ENCODE data around the gene PELI3.

PELI3 gene

GRCh38 chr11:66491315-66491935, 24.7 kb downstream of the PELI3 start:
- H3K4me3 Mint-ChIP-seq: no peak overlapping the region
- H3K36me3 Mint-ChIP-seq (ENCODE audit: low read depth): peaks cover 20% of the 10 kb centered on the region
- no peaks in the 10 kb centered on the region for H3K4me1 Mint-ChIP-seq (ENCODE audit: low read depth)
- H3K27me3 Mint-ChIP-seq (ENCODE audit: low read depth): no peaks in the 10 kb centered on the region
- H3K27ac Mint-ChIP-seq: no peak overlapping the region
- DNase-seq (ENCODE audit: low spot score): no peak
- H3K9me3 Mint-ChIP-seq: no peaks in the 10 kb centered on the region

DNA sequence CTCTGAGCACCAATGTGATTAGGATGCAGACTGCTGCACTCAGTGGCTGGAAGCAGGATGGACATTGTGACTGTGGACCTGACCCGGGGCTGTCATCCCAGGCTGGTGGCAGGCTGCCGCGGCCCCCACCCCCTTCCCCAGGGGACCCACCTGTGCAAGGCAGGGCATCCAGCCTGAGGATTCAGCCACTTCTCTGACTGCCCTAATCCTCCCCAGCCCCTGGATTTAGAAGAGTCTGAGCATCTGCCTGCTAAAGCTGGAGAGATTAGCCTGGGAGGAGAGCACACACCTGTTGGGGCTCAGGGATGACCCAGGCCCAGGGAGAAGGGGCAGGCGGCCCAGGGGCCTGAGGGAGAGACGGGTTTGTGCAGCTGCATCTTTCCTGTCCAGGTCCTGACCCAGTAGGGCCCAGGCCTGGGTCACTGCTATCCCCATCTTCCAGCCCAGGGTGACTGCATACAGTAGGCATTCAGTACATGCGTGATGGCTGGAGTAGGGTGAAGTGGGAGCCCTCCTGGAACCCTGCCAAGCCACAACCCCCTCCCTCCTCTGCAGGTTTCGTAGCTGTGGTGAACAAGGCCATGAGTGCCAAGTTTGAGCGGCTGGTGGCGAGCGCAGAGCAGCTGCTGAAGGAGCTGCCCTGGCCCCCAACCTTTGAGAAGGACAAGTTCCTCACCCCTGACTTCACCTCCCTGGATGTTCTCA, 25.6 kb downstream of the PELI3 start:
- Mint-ChIP-seq H3K4me3 (no peak overlapping the region), H3K27ac (no peak overlapping the region), H3K27me3 (ENCODE audit: low read depth) (no peaks in the 10 kb centered on the region), H3K36me3 (ENCODE audit: low read depth) (peaks cover 28% of the 10 kb centered on the region), H3K9me3 (no peaks in the 10 kb centered on the region), H3K4me1 (ENCODE audit: low read depth) (no peaks in the 10 kb centered on the region)
- DNase-seq (ENCODE audit: low spot score): no peak

- Mint-ChIP-seq H3K27ac (no peak overlapping the region), H3K9me3 (no peaks in the 10 kb centered on the region), H3K4me3 (no peak overlapping the region), H3K27me3 (ENCODE audit: low read depth) (no peaks in the 10 kb centered on the region), H3K36me3 (ENCODE audit: low read depth) (peaks cover 26% of the 10 kb centered on the region), H3K4me1 (ENCODE audit: low read depth) (no peaks in the 10 kb centered on the region)
- no peak for DNase-seq (ENCODE audit: low spot score)
Measured at GRCh38 chr11:66493130-66493529, 26.4 kb downstream of the PELI3 start.

GRCh38 chr11:66494458-66494857, 27.8 kb downstream of the PELI3 start:
- Mint-ChIP-seq H3K27me3 (ENCODE audit: low read depth) (no peaks in the 10 kb centered on the region), H3K4me1 (ENCODE audit: low read depth) (no peaks in the 10 kb centered on the region), H3K9me3 (no peaks in the 10 kb centered on the region), H3K36me3 (ENCODE audit: low read depth) (peaks cover 27% of the 10 kb centered on the region), H3K4me3 (no peak overlapping the region), H3K27ac (no peak overlapping the region)
- no peak for DNase-seq (ENCODE audit: low spot score)

- peaks cover 29% of the 10 kb centered on the region for H3K36me3 Mint-ChIP-seq (ENCODE audit: low read depth)
- no peak overlapping the region for H3K4me3 Mint-ChIP-seq
- no peaks in the 10 kb centered on the region for H3K27me3 Mint-ChIP-seq (ENCODE audit: low read depth)
- DNase-seq (ENCODE audit: low spot score): no peak
- no peaks in the 10 kb centered on the region for H3K4me1 Mint-ChIP-seq (ENCODE audit: low read depth)
- no peaks in the 10 kb centered on the region for H3K9me3 Mint-ChIP-seq
- no peak overlapping the region for H3K27ac Mint-ChIP-seq
Measured at GRCh38 chr11:66494935-66495334, 28.2 kb downstream of the PELI3 start.

DNA sequence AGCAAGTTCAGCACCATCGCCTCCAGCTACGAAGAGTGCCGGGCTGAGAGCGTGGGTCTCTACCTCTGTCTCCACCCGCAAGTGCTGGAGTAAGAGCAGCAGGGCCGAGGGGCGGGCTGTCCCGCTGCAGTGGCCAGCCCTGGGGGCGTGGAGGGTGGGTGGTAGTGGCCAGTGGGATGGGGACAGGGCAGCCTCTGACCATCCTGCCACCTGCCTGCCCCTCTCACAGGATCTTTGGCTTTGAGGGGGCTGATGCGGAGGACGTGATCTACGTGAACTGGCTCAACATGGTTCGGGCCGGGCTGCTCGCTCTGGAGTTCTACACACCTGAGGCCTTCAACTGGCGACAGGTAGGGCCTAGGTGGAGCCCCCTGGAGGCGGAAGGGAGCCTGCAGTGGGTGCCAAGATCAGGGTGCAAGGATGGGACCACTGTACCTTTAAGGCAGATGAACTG, 28.7 kb downstream of the PELI3 start:
- no peaks in the 10 kb centered on the region for H3K27me3 Mint-ChIP-seq (ENCODE audit: low read depth)
- no peaks in the 10 kb centered on the region for H3K4me1 Mint-ChIP-seq (ENCODE audit: low read depth)
- H3K36me3 Mint-ChIP-seq (ENCODE audit: low read depth): peaks cover 29% of the 10 kb centered on the region
- no peak overlapping the region for H3K4me3 Mint-ChIP-seq
- H3K27ac Mint-ChIP-seq: no peak overlapping the region
- DNase-seq (ENCODE audit: low spot score): no peak
- no peaks in the 10 kb centered on the region for H3K9me3 Mint-ChIP-seq

DNA sequence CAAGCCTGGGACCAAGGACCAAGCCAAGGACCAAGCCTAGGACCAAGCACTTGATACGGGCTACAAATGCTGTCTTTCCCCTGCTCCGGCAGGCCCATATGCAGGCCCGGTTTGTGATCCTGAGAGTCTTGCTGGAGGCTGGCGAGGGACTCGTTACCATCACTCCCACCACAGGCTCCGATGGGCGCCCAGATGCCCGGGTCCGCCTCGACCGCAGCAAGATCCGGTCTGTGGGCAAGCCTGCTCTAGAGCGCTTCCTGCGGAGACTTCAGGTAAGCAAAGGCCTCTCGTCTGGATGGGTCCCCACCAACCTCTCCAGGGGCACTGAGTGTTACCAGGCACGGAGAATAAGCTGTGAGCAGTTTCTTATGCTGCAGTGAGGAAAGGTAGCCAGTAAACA, 30.5 kb downstream of the PELI3 start:
- H3K36me3 Mint-ChIP-seq (ENCODE audit: low read depth): peaks cover 31% of the 10 kb centered on the region
- no peaks in the 10 kb centered on the region for H3K4me1 Mint-ChIP-seq (ENCODE audit: low read depth)
- H3K27me3 Mint-ChIP-seq (ENCODE audit: low read depth): no peaks in the 10 kb centered on the region
- DNase-seq (ENCODE audit: low spot score): no peak
- H3K9me3 Mint-ChIP-seq: no peaks in the 10 kb centered on the region
- H3K4me3 Mint-ChIP-seq: no peak overlapping the region
- H3K27ac Mint-ChIP-seq: no peak overlapping the region

GRCh38 chr11:66498506-66498905, 31.8 kb downstream of the PELI3 start:
- H3K4me3 Mint-ChIP-seq: no peak overlapping the region
- no peak for DNase-seq (ENCODE audit: low spot score)
- no peaks in the 10 kb centered on the region for H3K27me3 Mint-ChIP-seq (ENCODE audit: low read depth)
- H3K9me3 Mint-ChIP-seq: no peaks in the 10 kb centered on the region
- peaks cover 27% of the 10 kb centered on the region for H3K36me3 Mint-ChIP-seq (ENCODE audit: low read depth)
- H3K4me1 Mint-ChIP-seq (ENCODE audit: low read depth): no peaks in the 10 kb centered on the region
- no peak overlapping the region for H3K27ac Mint-ChIP-seq

- Mint-ChIP-seq H3K9me3 (no peaks in the 10 kb centered on the region), H3K4me3 (no peak overlapping the region), H3K36me3 (ENCODE audit: low read depth) (peaks cover 25% of the 10 kb centered on the region), H3K27ac (no peak overlapping the region), H3K4me1 (ENCODE audit: low read depth) (peaks cover under 1% of the 10 kb centered on the region), H3K27me3 (ENCODE audit: low read depth) (no peaks in the 10 kb centered on the region)
- no peak for DNase-seq (ENCODE audit: low spot score)
Measured at GRCh38 chr11:66505276-66505816, 38.6 kb downstream of the PELI3 start.

DNA sequence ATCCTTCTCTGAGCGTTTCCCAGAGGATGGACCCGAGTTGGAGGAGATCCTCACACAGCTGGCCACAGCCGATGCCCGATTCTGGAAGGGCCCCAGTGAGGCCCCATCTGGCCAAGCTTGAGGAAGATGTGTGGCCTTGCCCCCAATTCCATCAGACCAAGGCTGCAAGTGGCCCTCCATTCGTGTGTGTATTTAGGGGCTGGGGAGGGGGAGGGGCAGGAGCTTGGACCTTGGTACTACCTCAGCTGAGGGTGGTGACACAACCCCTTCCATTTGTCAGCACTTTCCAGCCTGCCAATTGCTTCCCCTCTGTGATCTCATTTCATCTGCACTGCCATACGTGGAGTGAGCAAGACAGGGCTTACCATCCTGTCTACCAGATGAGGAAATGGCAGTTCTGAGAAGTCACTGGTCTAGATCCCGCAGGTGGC, 42.4 kb downstream of the PELI3 start:
- H3K4me3 Mint-ChIP-seq: peak overlapping the region; percentile 18
- no peaks in the 10 kb centered on the region for H3K27me3 Mint-ChIP-seq (ENCODE audit: low read depth)
- DNase-seq (ENCODE audit: low spot score): no peak
- no peaks in the 10 kb centered on the region for H3K9me3 Mint-ChIP-seq
- peaks cover 8% of the 10 kb centered on the region for H3K4me1 Mint-ChIP-seq (ENCODE audit: low read depth)
- peaks cover 18% of the 10 kb centered on the region for H3K36me3 Mint-ChIP-seq (ENCODE audit: low read depth)
- H3K27ac Mint-ChIP-seq: peak overlapping the region; percentile 26

DNA sequence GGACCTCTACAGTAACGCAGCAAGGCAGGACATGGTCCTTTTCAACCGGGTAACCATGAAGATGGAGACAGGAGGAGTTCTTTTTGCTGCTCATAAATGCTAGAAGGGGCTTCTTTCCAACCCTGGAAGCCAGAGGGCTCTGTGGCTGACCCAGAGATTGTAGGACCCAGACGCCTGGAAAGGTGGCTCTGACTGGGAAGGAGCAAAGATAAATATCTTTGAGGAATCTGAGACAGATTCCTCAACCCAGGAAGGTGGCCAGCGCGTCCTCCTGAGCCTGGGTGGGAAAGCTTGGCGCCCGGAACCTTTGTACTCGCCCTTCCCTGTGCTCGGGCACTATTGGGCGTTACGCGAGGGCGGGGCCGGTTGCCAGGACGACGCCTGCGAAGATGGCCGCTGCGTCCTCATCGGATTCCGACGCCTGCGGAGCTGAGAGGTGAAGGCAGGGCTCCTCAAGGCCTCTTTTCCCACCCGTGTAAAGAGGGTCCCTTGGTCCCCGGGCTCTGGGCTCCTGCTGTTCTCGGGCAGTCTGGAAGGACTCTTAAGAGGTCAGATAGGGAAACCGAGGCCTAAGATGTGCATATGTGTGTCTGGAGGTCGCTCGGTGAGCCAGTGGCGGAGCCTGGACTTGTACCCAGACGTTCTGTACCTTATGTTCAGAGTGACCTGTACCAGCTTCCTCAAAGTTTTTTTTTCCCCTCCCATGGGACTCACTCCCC, 43.7 kb downstream of the PELI3 start, which contains the start of gene BBS1:
Gene BBS1, plus strand, starts transcription at position 365 of the 719 bp plus-strand sequence. Its CDS starts 25 bp downstream, at position 390.
- H3K27me3 Mint-ChIP-seq (ENCODE audit: low read depth): no peaks in the 10 kb centered on the region
- peaks cover 14% of the 10 kb centered on the region for H3K36me3 Mint-ChIP-seq (ENCODE audit: low read depth)
- peak within 1 kb of the TSS; percentile 94 for H3K4me3 Mint-ChIP-seq
- DNase-seq (ENCODE audit: low spot score): peak; percentile 78
- no peaks in the 10 kb centered on the region for H3K9me3 Mint-ChIP-seq
- peak within 1 kb of the TSS; percentile 65 for H3K27ac Mint-ChIP-seq
- H3K4me1 Mint-ChIP-seq (ENCODE audit: low read depth): peaks cover 8% of the 10 kb centered on the region

- Mint-ChIP-seq H3K36me3 (ENCODE audit: low read depth) (peaks cover 12% of the 10 kb centered on the region), H3K4me3 (peak overlapping the region; percentile 94), H3K27me3 (ENCODE audit: low read depth) (no peaks in the 10 kb centered on the region), H3K27ac (peak overlapping the region; percentile 65), H3K9me3 (no peaks in the 10 kb centered on the region), H3K4me1 (ENCODE audit: low read depth) (peaks cover 8% of the 10 kb centered on the region)
- no peak for DNase-seq (ENCODE audit: low spot score)
Measured at GRCh38 chr11:66510990-66511339, 44.3 kb downstream of the PELI3 start.

DNA sequence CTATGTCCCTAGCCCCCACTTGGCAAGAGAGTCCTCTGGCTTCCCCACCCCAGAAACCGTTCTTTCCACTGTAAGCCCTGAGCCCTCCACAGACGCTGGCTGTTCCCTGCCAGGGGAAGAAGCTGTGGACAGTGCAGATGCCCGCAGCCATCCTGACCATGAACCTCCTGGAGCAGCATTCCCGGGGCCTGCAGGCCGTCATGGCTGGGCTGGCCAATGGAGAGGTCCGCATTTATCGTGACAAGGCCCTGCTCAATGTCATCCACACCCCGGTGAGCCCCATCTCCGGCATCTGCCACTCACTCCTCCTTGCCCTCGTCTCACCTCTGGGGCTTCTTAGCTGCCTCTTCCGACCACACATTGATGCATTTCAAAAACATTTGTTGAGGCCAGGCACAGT, 56.9 kb downstream of the PELI3 start:
- Mint-ChIP-seq H3K27ac (no peak overlapping the region), H3K4me1 (ENCODE audit: low read depth) (no peaks in the 10 kb centered on the region), H3K36me3 (ENCODE audit: low read depth) (peaks cover 9% of the 10 kb centered on the region), H3K27me3 (ENCODE audit: low read depth) (no peaks in the 10 kb centered on the region), H3K4me3 (no peak overlapping the region), H3K9me3 (no peaks in the 10 kb centered on the region)
- no peak for DNase-seq (ENCODE audit: low spot score)
